ENCODE data around the gene C10orf90. TPM values are rescaled to one million over a fixed set of nuclear protein-coding genes. Genes with fewer than 3 reads are reported as not detected.

C10orf90 gene
- total and polyA plus RNA-seq, 2 donors (not counting 3 experiments of a cell fraction or from before 2014, with no cell fraction given) = not detected

DNA sequence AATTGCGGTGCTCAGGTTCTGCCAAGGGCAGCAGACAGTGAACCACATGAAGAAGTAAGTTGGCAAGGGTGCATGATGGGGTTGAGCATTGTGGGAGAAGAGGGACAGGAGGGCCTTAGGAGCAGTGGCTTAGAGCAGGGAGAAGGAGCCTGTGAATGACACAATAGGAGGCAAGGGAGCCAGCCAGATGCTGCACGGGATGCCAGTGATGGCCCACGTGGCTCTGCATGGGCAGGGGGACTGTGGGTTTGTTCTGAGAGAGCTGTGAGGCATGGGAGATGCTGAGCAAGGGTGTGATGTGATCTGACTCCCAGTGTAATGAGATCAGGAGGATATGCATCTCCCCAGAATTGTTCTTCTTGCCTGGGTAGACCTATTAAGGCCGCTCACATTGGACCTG is 60.9 kb downstream of the C10orf90 start:
- DNase-seq (ENCODE audit: low read depth, low spot score) (no peak), FAIRE-seq (no peak)
- H3K9me1 ChIP-seq (replicated peaks; ENCODE audit: control insufficient read depth, extremely low read depth, insufficient read depth, low read length) = no peaks in the 10 kb centered on the region
- no peaks in the 10 kb centered on the region for H3K27me3 ChIP-seq (ENCODE audit: control insufficient read depth in 2 of 2, insufficient read depth in 2 of 2, low read length in 2 of 2)
- H3K9ac ChIP-seq (replicated peaks; ENCODE audit: extremely low read depth, insufficient read depth, low read length) = no peak overlapping the region
- no peaks in the 10 kb centered on the region for H3K36me3 ChIP-seq (ENCODE audit: control insufficient read depth in 2 of 2, extremely low read depth in 1 of 2, insufficient read depth in 2 of 2, low read length in 2 of 2)
- H3K4me2 ChIP-seq (ENCODE audit: insufficient read depth, low read length) = no peak overlapping the region
- CTCF ChIA-PET = no interaction called here
- no peaks in the 10 kb centered on the region for H3K79me2 ChIP-seq (ENCODE audit: control insufficient read depth, insufficient read depth, low read length)
- BruUV-seq (replicated peaks) = no TSS peak
- TF ChIP-seq, protein P1, sequence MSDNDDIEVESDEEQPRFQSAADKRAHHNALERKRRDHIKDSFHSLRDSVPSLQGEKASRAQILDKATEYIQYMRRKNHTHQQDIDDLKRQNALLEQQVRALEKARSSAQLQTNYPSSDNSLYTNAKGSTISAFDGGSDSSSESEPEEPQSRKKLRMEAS (IDR thresholded peaks at IDR 0.05; ENCODE audit: insufficient read depth, insufficient read length) = no peak
- TF ChIP-seq GATA2 (IDR thresholded peaks at IDR 0.05; ENCODE audit: insufficient read depth, insufficient read length, low read depth, low read length) = no peak
- TF ChIP-seq, protein P2, sequence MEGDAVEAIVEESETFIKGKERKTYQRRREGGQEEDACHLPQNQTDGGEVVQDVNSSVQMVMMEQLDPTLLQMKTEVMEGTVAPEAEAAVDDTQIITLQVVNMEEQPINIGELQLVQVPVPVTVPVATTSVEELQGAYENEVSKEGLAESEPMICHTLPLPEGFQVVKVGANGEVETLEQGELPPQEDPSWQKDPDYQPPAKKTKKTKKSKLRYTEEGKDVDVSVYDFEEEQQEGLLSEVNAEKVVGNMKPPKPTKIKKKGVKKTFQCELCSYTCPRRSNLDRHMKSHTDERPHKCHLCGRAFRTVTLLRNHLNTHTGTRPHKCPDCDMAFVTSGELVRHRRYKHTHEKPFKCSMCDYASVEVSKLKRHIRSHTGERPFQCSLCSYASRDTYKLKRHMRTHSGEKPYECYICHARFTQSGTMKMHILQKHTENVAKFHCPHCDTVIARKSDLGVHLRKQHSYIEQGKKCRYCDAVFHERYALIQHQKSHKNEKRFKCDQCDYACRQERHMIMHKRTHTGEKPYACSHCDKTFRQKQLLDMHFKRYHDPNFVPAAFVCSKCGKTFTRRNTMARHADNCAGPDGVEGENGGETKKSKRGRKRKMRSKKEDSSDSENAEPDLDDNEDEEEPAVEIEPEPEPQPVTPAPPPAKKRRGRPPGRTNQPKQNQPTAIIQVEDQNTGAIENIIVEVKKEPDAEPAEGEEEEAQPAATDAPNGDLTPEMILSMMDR (IDR thresholded peaks at IDR 0.05; ENCODE audit: extremely low read depth in 1 of 2, insufficient read depth in 1 of 2, low read depth in 1 of 2, low read length in 2 of 2) = no peak
- no peak for TF ChIP-seq POLR2A (IDR thresholded peaks at IDR 0.05; ENCODE audit: low read depth, low read length)
- TF ChIP-seq JUN (IDR thresholded peaks at IDR 0.05; ENCODE audit: borderline replicate concordance, insufficient read depth, insufficient read length, low read depth) = no peak
- no peak for TF ChIP-seq FOS (IDR thresholded peaks at IDR 0.05; ENCODE audit: borderline replicate concordance, insufficient read depth, low read length)
- TF ChIP-seq EZH2 (IDR thresholded peaks at IDR 0.05; ENCODE audit: borderline replicate concordance, low read depth, low read length, severe bottlenecking) = no peak
- TF ChIP-seq MYC (IDR thresholded peaks at IDR 0.05; ENCODE audit: low read depth, low read length) = no peak
- TF ChIP-seq POLR2AphosphoS5 (IDR thresholded peaks at IDR 0.05; ENCODE audit: insufficient read depth, low read depth, low read length) = no peak
- dilution Hi-C loops (cut with MboI; ENCODE audit: extremely low pct_ligation_motif_present, low sequenced_read_pairs) (no loop called here), intact Hi-C loops (cut with micrococcal nuclease) (no loop called here)
- no peaks in the 10 kb centered on the region for H4K20me1 ChIP-seq (replicated peaks; ENCODE audit: control insufficient read depth, extremely low read depth, insufficient read depth, low read length)
- no peaks in the 10 kb centered on the region for H3K4me1 ChIP-seq (ENCODE audit: control insufficient read depth, extremely low read depth, insufficient read depth, low read length)
- POLR2A ChIA-PET = no interaction called here
- no peak overlapping the region for H3K4me3 ChIP-seq (replicated peaks in 1 of 3; ENCODE audit: insufficient read depth in 1 of 3, low read depth in 1 of 3, low read length in 3 of 3)
- H2AFZ ChIP-seq (ENCODE audit: low read depth, low read length) = no peak overlapping the region
- H3K27ac ChIP-seq (ENCODE audit: insufficient read depth, low read depth, low read length) = no peak overlapping the region
- H3K9me3 ChIP-seq (replicated peaks; ENCODE audit: control insufficient read depth, insufficient read depth, low read length) = no peaks in the 10 kb centered on the region
